Fibroblast of mammary gland (primary cell): ENCODE results near the gene NFKBIL1.
A peak's percentile ranks its signal among the peaks of the same experiment; 100 is the strongest.
"Not testable (repeated sequence)": the region's sequence is repeated elsewhere in the genome, so short reads cannot be mapped to it uniquely, and the experiment has no call there.

Experiments used
- DNase-seq: peaks from one replicate; pipeline ENCODE4 v3.0.0-alpha.2; 2010; ENCODE audit warnings: low read depth
- H3K4me3 ChIP-seq: 2 replicates; pipeline ENCODE4 v1.5.1; 2011; ENCODE audit warnings: low read depth, mild to moderate bottlenecking, low read length, moderate library complexity; ENCODE audit not compliant: control insufficient read depth
- CTCF ChIP-seq: conservative IDR thresholded peaks from 2 replicates; pipeline ENCODE4 v1.5.1; 2011; ENCODE audit warnings: low read depth, low read length, inconsistent platforms; ENCODE audit not compliant: control insufficient read depth, insufficient read depth

The NFKBIL1 gene

GRCh38 chr6:31551371-31551770 is 4.0 kb downstream of the NFKBIL1 start:
- H3K4me3 ChIP-seq: not testable (repeated sequence)
- DNase-seq: peak; percentile 57
- TF ChIP-seq CTCF: peak; percentile 38

GRCh38 chr6:31556307-31556706 is 8.9 kb downstream of the NFKBIL1 start:
- no peak overlapping the region for H3K4me3 ChIP-seq
- no peak for TF ChIP-seq CTCF
- no peak for DNase-seq

- no peak overlapping the region for H3K4me3 ChIP-seq
- DNase-seq: no peak
- no peak for TF ChIP-seq CTCF
Observed at GRCh38 chr6:31557443-31558317, 10.3 kb downstream of the NFKBIL1 start.

GRCh38 chr6:31558318-31558625 is 10.9 kb downstream of the NFKBIL1 start:
- no peak overlapping the region for H3K4me3 ChIP-seq
- no peak for TF ChIP-seq CTCF
- no peak for DNase-seq

- no peak overlapping the region for H3K4me3 ChIP-seq
- no peak for DNase-seq
- TF ChIP-seq CTCF: no peak
Observed at GRCh38 chr6:31558631-31559500, 11.5 kb downstream of the NFKBIL1 start.

GRCh38 chr6:31559606-31559957 is 12.2 kb downstream of the NFKBIL1 start:
- TF ChIP-seq CTCF: no peak
- H3K4me3 ChIP-seq: no peak overlapping the region
- DNase-seq: no peak
